GM23338 (cell line): ENCODE data around the gene SNX30.

Experiments
- CREB1 ChIP-seq: fragments of 250-450 bp; sonication (Bioruptor Pico); IDR thresholded peaks from 2 replicates; pipeline ENCODE4 v1.5.0; 2020; ENCODE audit warnings: low read depth, mild to moderate bottlenecking, moderate library complexity
- CTCF ChIP-seq, 2 experiments: fragments of 200-600 bp in 1 of 2; sonication (generic) in 1 of 2; conservative IDR thresholded peaks; 2 replicates each; pipeline versions ENCODE4 v1.5.1 to v1.6.1; 2016 to 2017; ENCODE audit warnings: antibody characterized with exemption in 2 of 2, low read depth in 2 of 2, mild to moderate bottlenecking in 2 of 2, moderate library complexity in 1 of 2
- EZH2 ChIP-seq: fragments of 200-600 bp; sonication (generic); IDR thresholded peaks from one replicate; pipeline ENCODE4 v1.8.0; 2017; ENCODE audit warnings: antibody characterized with exemption, mild to moderate bottlenecking, low read depth; ENCODE audit not compliant: unreplicated experiment
- EZH2phosphoT487 ChIP-seq: fragments of 200-600 bp; sonication (generic); IDR thresholded peaks from one replicate; pipeline ENCODE4 v1.8.1; 2018; ENCODE audit warnings: antibody characterized with exemption; ENCODE audit not compliant: unreplicated experiment
- JUNB ChIP-seq: IDR thresholded peaks from one replicate; pipeline ENCODE4 v1.6.1; 2016; ENCODE audit warnings: antibody characterized with exemption; ENCODE audit not compliant: unreplicated experiment
- POLR2AphosphoS5 ChIP-seq: IDR thresholded peaks from 2 replicates; pipeline ENCODE4 v1.6.1; 2016; ENCODE audit warnings: antibody characterized with exemption, low read depth
- REST ChIP-seq: IDR thresholded peaks from one replicate; pipeline ENCODE4 v1.6.1; 2018; ENCODE audit warnings: antibody characterized with exemption; ENCODE audit not compliant: unreplicated experiment
- STAT1 ChIP-seq: IDR thresholded peaks from one replicate; pipeline ENCODE4 v1.6.1; 2016; ENCODE audit warnings: antibody characterized with exemption; ENCODE audit not compliant: unreplicated experiment
- ZNF114 ChIP-seq: fragments of 250-450 bp; sonication (Bioruptor Pico); IDR thresholded peaks from 2 replicates; pipeline ENCODE4 v1.5.0; 2020; ENCODE audit warnings: mild to moderate bottlenecking, moderate library complexity
- ZNF331 ChIP-seq: fragments of 250-450 bp; sonication (Bioruptor Pico); IDR thresholded peaks from 2 replicates; pipeline ENCODE4 v1.5.0; 2020; ENCODE audit warnings: low read depth, mild to moderate bottlenecking, moderate library complexity
- ZNF462 ChIP-seq: fragments of 250-450 bp; sonication (Bioruptor Pico); IDR thresholded peaks from 2 replicates; pipeline ENCODE4 v1.5.0; 2020; ENCODE audit warnings: mild to moderate bottlenecking, moderate library complexity

GRCh38 chr9:112890106-112891081 is 139.8 kb downstream of the SNX30 start, which contains the start of gene SLC46A2:
- TF ChIP-seq CTCF (conservative IDR thresholded peaks at IDR 0.05; ENCODE audit: low read depth in 2 of 2) (0 out of 4 replicates have a peak, but pooled peaks of 1 of the 2 experiments have one; percentile 1), STAT1 (no peak), EZH2phosphoT487 (no peak), POLR2AphosphoS5 (no peak), EZH2 (peak; percentile 2), ZNF331 (CRISPR knock-in tag) (no peak), CREB1 (CRISPR knock-in tag) (no peak), JUNB (no peak), ZNF114 (CRISPR knock-in tag) (no peak), REST (no peak), ZNF462 (CRISPR knock-in tag) (no peak)
